Fibroblast of lung (primary cell): Measurements from ENCODE around the gene CBFB. TPM values are rescaled to one million over a fixed set of nuclear protein-coding genes. Genes with fewer than 3 reads are reported as not detected.
A peak's percentile ranks its signal among the peaks of the same experiment; 100 is the strongest.

Experiments used
- DNase-seq, 2 donors: peaks; one replicate each; pipeline versions ENCODE4 v3.0.0 to v3.0.0-alpha.2; 2010; ENCODE audit warnings: low read depth in 2 of 2
- H2AFZ ChIP-seq: 2 replicates; pipeline ENCODE4 v1.5.1; 2012; ENCODE audit warnings: low read length, control low read depth, inconsistent platforms
- H3K27ac ChIP-seq: 2 replicates; pipeline ENCODE4 v1.5.1; 2011; ENCODE audit warnings: low read length, control low read depth; ENCODE audit not compliant: insufficient read depth
- H3K27me3 ChIP-seq: 2 replicates; pipeline ENCODE4 v1.5.1; 2011; ENCODE audit warnings: mild to moderate bottlenecking, low read length; ENCODE audit not compliant: control insufficient read depth, insufficient read depth
- H3K36me3 ChIP-seq: 2 replicates; pipeline ENCODE4 v1.5.1; 2011; ENCODE audit warnings: low read length; ENCODE audit not compliant: control insufficient read depth, insufficient read depth
- H3K4me1 ChIP-seq: 2 replicates; pipeline ENCODE4 v1.5.1; 2011; ENCODE audit warnings: low read length; ENCODE audit not compliant: control insufficient read depth, insufficient read depth; ENCODE audit errors: extremely low read depth
- H3K4me2 ChIP-seq: 2 replicates; pipeline ENCODE4 v1.5.1; 2011; ENCODE audit warnings: low read length, control low read depth; ENCODE audit not compliant: insufficient read depth; ENCODE audit errors: extremely low read depth
- H3K4me3 ChIP-seq, 4 experiments: fragments of 200-600 bp in 1 of 4; sonication (generic) in 1 of 4; replicated peaks in 1 of 4; 2 replicates each; pipeline ENCODE4 v1.5.1; 2011 to 2016; ENCODE audit warnings: low read length in 4 of 4, low read depth in 3 of 4, mild to moderate bottlenecking in 3 of 4, control low read depth in 2 of 4, inconsistent platforms in 1 of 4, mixed read lengths in 1 of 4; ENCODE audit not compliant: insufficient read depth in 1 of 4; ENCODE audit errors: control extremely low read depth in 1 of 4
- H3K79me2 ChIP-seq: 2 replicates; pipeline ENCODE4 v1.5.1; 2012; ENCODE audit warnings: mild to moderate bottlenecking, low read length, inconsistent platforms; ENCODE audit not compliant: control insufficient read depth, insufficient read depth
- H3K9ac ChIP-seq: 2 replicates; pipeline ENCODE4 v1.5.1; 2011; ENCODE audit warnings: mild to moderate bottlenecking, low read length, control low read depth; ENCODE audit not compliant: insufficient read depth
- H3K9me3 ChIP-seq: 2 replicates; pipeline ENCODE4 v1.5.1; 2012; ENCODE audit warnings: low read depth, low read length; ENCODE audit not compliant: control insufficient read depth, insufficient read depth
- H4K20me1 ChIP-seq: 2 replicates; pipeline ENCODE4 v1.5.1; 2011; ENCODE audit warnings: low read length; ENCODE audit not compliant: control insufficient read depth, insufficient read depth; ENCODE audit errors: extremely low read depth
- CTCF ChIP-seq, 2 donors: IDR thresholded peaks in 1 of 2; conservative IDR thresholded peaks in 1 of 2; 1 replicate in 1 of 2; 2 replicates in 1 of 2; pipeline ENCODE4 v1.5.1; 2011 to 2012; ENCODE audit warnings: low read length in 2 of 2, control low read depth in 1 of 2, inconsistent platforms in 1 of 2, low read depth in 1 of 2, mild to moderate bottlenecking in 1 of 2
- EZH2 ChIP-seq: IDR thresholded peaks from 2 replicates; pipeline ENCODE4 v1.5.1; 2012; ENCODE audit warnings: low read length, control low read depth, mild to moderate bottlenecking; ENCODE audit errors: missing control alignments
- polyA plus RNA-seq, 2 donors: library from polyadenylated mRNA; depleted of rRNA in 1 of 2; stranded (reverse) in 1 of 2; unstranded in 1 of 2; fragments of >200 nt; gene quantifications; 2 replicates each; pipeline ENCODE4 v1.2.1, GENCODE V29; 2011 to 2012; ENCODE audit warnings: missing spikeins in 1 of 2
- total RNA-seq: library from RNA; depleted of rRNA; stranded (reverse); fragments of >200 nt; gene quantifications from 2 replicates; pipeline ENCODE4 v1.2.1, GENCODE V29; 2014

Gene CBFB
- total and polyA plus RNA-seq, 2 donors (not counting 1 experiment from before 2014, with no cell fraction given), result 51.7 to 64.1 TPM

- DNase-seq, result no peak
- H3K79me2 ChIP-seq, result peaks cover 5% of the 10 kb centered on the region
- TF ChIP-seq EZH2, result no peak
- TF ChIP-seq CTCF (conservative IDR thresholded peaks at IDR 0.05 in 1 of 2, IDR thresholded peaks at IDR 0.05 in 1 of 2; ENCODE audit: low read depth in 1 of 2, low read length in 2 of 2), result no peak
- H3K36me3 ChIP-seq, result no peaks in the 10 kb centered on the region
- H3K4me1 ChIP-seq, result no peaks in the 10 kb centered on the region
- no peaks in the 10 kb centered on the region for H3K27me3 ChIP-seq
- no peak overlapping the region for H3K27ac ChIP-seq
- H3K9me3 ChIP-seq, result no peaks in the 10 kb centered on the region
- H3K9ac ChIP-seq, result no peak overlapping the region
- H3K4me2 ChIP-seq, result no peak overlapping the region
- H2AFZ ChIP-seq, result no peak overlapping the region
- no peak overlapping the region for H3K4me3 ChIP-seq
- H4K20me1 ChIP-seq, result no peaks in the 10 kb centered on the region
Observed at GRCh38 chr16:67089101-67089500, 60.2 kb downstream of the CBFB start.

- Histone ChIP-seq H3K4me1 (no peaks in the 10 kb centered on the region), H3K27me3 (no peaks in the 10 kb centered on the region), H3K4me3 (no peak overlapping the region), H3K4me2 (no peak overlapping the region), H4K20me1 (no peaks in the 10 kb centered on the region), H3K79me2 (peaks cover 5% of the 10 kb centered on the region), H3K36me3 (no peaks in the 10 kb centered on the region), H3K27ac (no peak overlapping the region), H3K9ac (no peak overlapping the region), H3K9me3 (no peaks in the 10 kb centered on the region), H2AFZ (no peak overlapping the region)
- peak in 1 of 2 donors; percentile 82 for DNase-seq
- TF ChIP-seq CTCF (conservative IDR thresholded peaks at IDR 0.05 in 1 of 2, IDR thresholded peaks at IDR 0.05 in 1 of 2; ENCODE audit: low read depth in 1 of 2, low read length in 2 of 2) (no peak), EZH2 (no peak)
Observed at GRCh38 chr16:67091906-67092566, 63.1 kb downstream of the CBFB start.

- no peak overlapping the region for H3K27ac ChIP-seq
- H4K20me1 ChIP-seq, result no peaks in the 10 kb centered on the region
- H3K4me2 ChIP-seq, result no peak overlapping the region
- H3K9me3 ChIP-seq, result no peaks in the 10 kb centered on the region
- H3K9ac ChIP-seq, result no peak overlapping the region
- no peak overlapping the region for H2AFZ ChIP-seq
- H3K27me3 ChIP-seq, result no peaks in the 10 kb centered on the region
- no peak for DNase-seq
- no peaks in the 10 kb centered on the region for H3K36me3 ChIP-seq
- H3K4me3 ChIP-seq, result no peak overlapping the region
- no peaks in the 10 kb centered on the region for H3K4me1 ChIP-seq
- TF ChIP-seq EZH2, result no peak
- H3K79me2 ChIP-seq, result peaks cover 5% of the 10 kb centered on the region
Observed at GRCh38 chr16:67093098-67093726, 64.3 kb downstream of the CBFB start.
